ENCODE data around the gene ADCY7.

ADCY7 gene

GRCh38 chr16:50291719-50292565, 25.6 kb downstream of the ADCY7 start:
- no peak for DNase-seq (ENCODE audit: low spot score)
- TF ChIP-seq, protein P1, sequence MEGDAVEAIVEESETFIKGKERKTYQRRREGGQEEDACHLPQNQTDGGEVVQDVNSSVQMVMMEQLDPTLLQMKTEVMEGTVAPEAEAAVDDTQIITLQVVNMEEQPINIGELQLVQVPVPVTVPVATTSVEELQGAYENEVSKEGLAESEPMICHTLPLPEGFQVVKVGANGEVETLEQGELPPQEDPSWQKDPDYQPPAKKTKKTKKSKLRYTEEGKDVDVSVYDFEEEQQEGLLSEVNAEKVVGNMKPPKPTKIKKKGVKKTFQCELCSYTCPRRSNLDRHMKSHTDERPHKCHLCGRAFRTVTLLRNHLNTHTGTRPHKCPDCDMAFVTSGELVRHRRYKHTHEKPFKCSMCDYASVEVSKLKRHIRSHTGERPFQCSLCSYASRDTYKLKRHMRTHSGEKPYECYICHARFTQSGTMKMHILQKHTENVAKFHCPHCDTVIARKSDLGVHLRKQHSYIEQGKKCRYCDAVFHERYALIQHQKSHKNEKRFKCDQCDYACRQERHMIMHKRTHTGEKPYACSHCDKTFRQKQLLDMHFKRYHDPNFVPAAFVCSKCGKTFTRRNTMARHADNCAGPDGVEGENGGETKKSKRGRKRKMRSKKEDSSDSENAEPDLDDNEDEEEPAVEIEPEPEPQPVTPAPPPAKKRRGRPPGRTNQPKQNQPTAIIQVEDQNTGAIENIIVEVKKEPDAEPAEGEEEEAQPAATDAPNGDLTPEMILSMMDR (IDR thresholded peaks at IDR 0.05; ENCODE audit: extremely low read depth, missing control alignments), result no peak

DNA sequence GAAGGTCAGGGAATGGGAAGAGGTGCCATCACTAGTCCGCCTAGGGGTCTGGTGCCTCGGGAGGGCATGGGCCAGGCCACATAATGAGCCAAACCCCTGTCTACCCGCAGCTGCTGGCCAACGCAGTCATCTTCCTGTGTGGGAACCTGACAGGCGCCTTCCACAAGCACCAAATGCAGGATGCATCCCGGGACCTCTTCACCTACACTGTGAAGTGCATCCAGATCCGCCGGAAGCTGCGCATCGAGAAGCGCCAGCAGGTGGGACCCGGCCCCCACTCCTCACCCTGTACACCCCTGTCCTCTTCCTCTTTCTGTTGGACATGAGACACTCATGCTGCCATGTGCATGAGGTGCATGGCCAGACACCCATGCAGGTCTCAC, 26.2 kb downstream of the ADCY7 start:
- DNase-seq (ENCODE audit: low spot score), result no peak
- TF ChIP-seq, protein P1 (IDR thresholded peaks at IDR 0.05; ENCODE audit: extremely low read depth, missing control alignments), result no peak

- DNase-seq (ENCODE audit: low spot score), result no peak
- TF ChIP-seq, protein P1 (IDR thresholded peaks at IDR 0.05; ENCODE audit: extremely low read depth, missing control alignments), result no peak
Measured at GRCh38 chr16:50293041-50293783, 26.9 kb downstream of the ADCY7 start.

GRCh38 chr16:50293994-50294855, 27.9 kb downstream of the ADCY7 start:
- no peak for DNase-seq (ENCODE audit: low spot score)
- TF ChIP-seq, protein P1 (IDR thresholded peaks at IDR 0.05; ENCODE audit: extremely low read depth, missing control alignments), result no peak

DNA sequence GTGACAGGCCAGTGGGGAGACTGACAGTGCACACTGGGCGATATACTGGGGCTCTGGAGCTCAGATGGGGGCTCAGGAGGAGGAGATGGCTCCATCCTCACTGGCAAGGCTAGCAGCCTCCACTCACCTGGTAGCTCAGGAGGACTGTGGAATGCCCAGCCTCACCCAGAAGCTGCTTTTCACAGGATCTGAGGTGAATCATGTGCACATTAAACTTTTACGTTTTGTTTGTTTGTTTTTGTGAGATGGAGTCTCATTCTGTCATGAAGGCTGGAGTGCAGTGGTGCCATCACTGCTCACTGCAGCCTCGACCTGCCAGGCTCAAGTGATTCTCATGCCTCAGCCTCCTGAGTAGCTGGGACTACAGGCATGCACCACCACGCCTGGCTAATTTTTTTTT, 28.6 kb downstream of the ADCY7 start:
- DNase-seq (ENCODE audit: low spot score), result no peak
- TF ChIP-seq, protein P1 (IDR thresholded peaks at IDR 0.05; ENCODE audit: extremely low read depth, missing control alignments), result no peak

DNA sequence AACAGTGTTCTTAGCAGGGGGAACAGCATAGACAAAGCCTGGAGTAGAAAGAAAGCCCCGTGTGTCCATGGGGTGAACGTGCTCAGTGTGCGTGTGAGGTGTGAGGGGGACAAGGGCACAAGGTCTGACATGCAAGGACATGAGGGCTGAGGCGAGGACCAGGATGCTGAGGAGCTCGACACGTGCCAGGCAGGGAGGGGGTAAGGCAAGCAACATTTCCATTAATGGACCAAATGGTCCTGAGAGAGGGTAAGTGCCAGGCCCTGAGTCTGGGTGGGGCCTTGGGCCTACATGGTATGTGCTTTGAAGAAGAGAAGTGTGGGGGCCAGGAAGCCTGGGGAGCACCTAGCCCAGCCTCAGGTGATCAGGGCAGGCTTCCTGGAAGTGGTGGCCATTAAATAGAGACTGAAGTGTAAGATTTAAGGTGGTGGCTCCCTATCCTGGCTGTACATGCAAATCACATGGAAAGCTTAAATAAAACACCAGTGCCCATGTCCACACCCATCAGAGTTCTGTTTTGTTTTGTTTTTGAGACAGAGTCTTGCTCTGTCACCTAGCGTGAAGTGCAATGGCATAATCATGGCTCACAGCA, 29.3 kb downstream of the ADCY7 start:
- no peak for DNase-seq (ENCODE audit: low spot score)
- TF ChIP-seq, protein P1 (IDR thresholded peaks at IDR 0.05; ENCODE audit: extremely low read depth, missing control alignments), result no peak

Data from GM20000 (cell line).